Upper lobe of left lung (tissue), 6 donors: Measurements from ENCODE around the gene ABCA8. TPM values are rescaled to one million over a fixed set of nuclear protein-coding genes. Genes with fewer than 3 reads are reported as not detected.

ENCODE experiments used
- ATAC-seq, 2 donors: fragments of 200-7000 bp; cut with Tn5 transposase; one replicate each; pipeline ENCODE4 v1.9.1; 2022; ENCODE audit warnings: mild to moderate bottlenecking in 2 of 2, moderate library complexity in 2 of 2; ENCODE audit not compliant: low FRiP score in 2 of 2
- DNase-seq, 2 donors: peaks; one replicate each; pipeline ENCODE4 v3.0.0-alpha.2; 2019 to 2020
- H3K27ac ChIP-seq, 4 donors: fragments of 200-600 bp; sonication (generic); one replicate each; pipeline ENCODE4 v1.5.1; 2016 to 2019
- H3K27me3 ChIP-seq, 4 donors: fragments of 200-600 bp; sonication (generic); one replicate each; pipeline ENCODE4 v1.5.1; 2017 to 2019
- H3K36me3 ChIP-seq, 4 donors: fragments of 200-600 bp; sonication (generic); one replicate each; pipeline ENCODE4 v1.5.1; 2016 to 2019
- H3K4me1 ChIP-seq, 4 donors: fragments of 200-600 bp; sonication (generic); one replicate each; pipeline ENCODE4 v1.5.1; 2018 to 2019
- H3K4me3 ChIP-seq, 4 donors: fragments of 200-600 bp; sonication (generic); one replicate each; pipeline ENCODE4 v1.5.1; 2017 to 2019; ENCODE audit warnings: mild to moderate bottlenecking in 2 of 4, moderate library complexity in 1 of 4
- H3K9me3 ChIP-seq, 4 donors: fragments of 200-600 bp; sonication (generic); one replicate each; pipeline ENCODE4 v1.5.1; 2018 to 2019
- CTCF ChIP-seq, 6 experiments: fragments of 450-650 bp in 4 of 6; fragments of 200-600 bp in 2 of 6; sonication (generic) in 2 of 6; IDR thresholded peaks; one replicate each; pipeline ENCODE4 v1.5.1; 2016 to 2019; ENCODE audit warnings: antibody characterized with exemption in 6 of 6
- EP300 ChIP-seq, 4 donors: sonication (generic); formaldehyde crosslinking; IDR thresholded peaks; one replicate each; pipeline ENCODE4 v1.5.1; 2017; ENCODE audit warnings: antibody characterized with exemption in 4 of 4, control low read depth in 2 of 4
- POLR2A ChIP-seq, 4 donors: fragments of 450-650 bp; IDR thresholded peaks; one replicate each; pipeline ENCODE4 v1.5.1; 2016 to 2017; ENCODE audit warnings: antibody characterized with exemption in 4 of 4, mild to moderate bottlenecking in 2 of 4
- POLR2AphosphoS5 ChIP-seq, 2 donors: sonication (generic); formaldehyde crosslinking; IDR thresholded peaks; one replicate each; pipeline ENCODE4 v1.5.1; 2017; ENCODE audit warnings: antibody characterized with exemption in 2 of 2
- WGBS, 2 donors: methylation state at CpG; one replicate each; pipeline ENCODE4 v1.1.5; 2017 to 2018; 5-methylcytosine and 5-hydroxymethylcytosine counted together
- total RNA-seq, 6 donors: library from RNA; depleted of rRNA in 4 of 6; stranded (reverse); fragments of >200 nt in 4 of 6; gene quantifications; one replicate each; pipeline versions ENCODE4 v1.1.0 to v1.2.1, GENCODE V29; 2016 to 2021
- donor health status: DM: no; HTN: no; CAD: no; lungs with moderate emphysema.
- donor health status: DM: no; HTN: yes; CAD: no; lungs with severe emphysema.

Gene ABCA8
- total RNA-seq, 6 donors from 2014 or later = 26.2 to 86.9 (median 42.9) TPM

DNA sequence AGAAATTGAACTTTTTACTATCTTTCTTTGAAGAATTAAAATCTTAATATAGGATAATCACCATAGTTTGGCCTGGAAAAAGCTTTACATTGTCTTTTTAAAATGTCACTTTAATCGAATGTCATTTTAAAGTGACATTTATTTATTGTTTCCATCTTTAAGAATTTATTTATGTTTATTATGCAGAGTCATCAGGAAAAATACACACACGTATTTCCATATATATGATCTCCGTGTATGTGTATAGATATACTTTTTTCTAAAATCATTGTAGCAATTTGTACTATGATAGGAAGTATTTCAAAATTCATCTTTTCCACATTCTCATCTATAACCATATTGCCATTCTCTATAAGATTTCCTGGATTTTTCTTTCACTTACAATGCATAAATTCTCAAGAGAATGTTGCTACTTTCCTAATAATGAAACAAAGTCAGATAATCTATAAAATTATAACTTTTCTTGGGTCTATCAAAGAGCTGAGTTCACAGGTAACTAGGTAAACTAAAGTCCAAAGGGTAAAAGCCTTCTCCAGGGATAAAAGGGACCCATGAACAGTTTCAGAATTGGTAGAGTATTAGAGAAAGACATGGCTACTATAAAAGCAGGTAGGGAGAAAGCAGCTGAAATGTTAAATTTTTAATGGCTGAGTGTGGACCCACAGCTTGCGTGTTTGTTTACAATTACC lies 11.9 kb downstream of the ABCA8 start:
- Histone ChIP-seq H3K4me3 (no peak overlapping the region), H3K27ac (no peak overlapping the region), H3K36me3 (no peaks in the 10 kb centered on the region), H3K27me3 (no peaks in the 10 kb centered on the region), H3K9me3 (no peaks in the 10 kb centered on the region), H3K4me1 (no peaks in the 10 kb centered on the region)
- TF ChIP-seq POLR2AphosphoS5 (IDR thresholded peaks at IDR 0.05) (no peak), POLR2A (IDR thresholded peaks at IDR 0.05) (no peak), CTCF (IDR thresholded peaks at IDR 0.05) (no peak), EP300 (IDR thresholded peaks at IDR 0.05) (no peak)
- no peak for DNase-seq
- ATAC-seq = no peak
- 76 to 78% methylated on average over 4 of the region's 4 CpGs for WGBS, 2 donors

- no peak for TF ChIP-seq CTCF (IDR thresholded peaks at IDR 0.05)
- TF ChIP-seq EP300 (IDR thresholded peaks at IDR 0.05) = no peak
- no peak for TF ChIP-seq POLR2AphosphoS5 (IDR thresholded peaks at IDR 0.05)
- no peak for TF ChIP-seq POLR2A (IDR thresholded peaks at IDR 0.05)
- no peak overlapping the region for H3K4me3 ChIP-seq
- no peaks in the 10 kb centered on the region for H3K27me3 ChIP-seq
- no peaks in the 10 kb centered on the region for H3K9me3 ChIP-seq
- DNase-seq (no peak), ATAC-seq (no peak)
- H3K27ac ChIP-seq = no peak overlapping the region
- 66 to 68% methylated on average over 3 of the region's 3 CpGs for WGBS, 2 donors
- no peaks in the 10 kb centered on the region for H3K36me3 ChIP-seq
- no peaks in the 10 kb centered on the region for H3K4me1 ChIP-seq
Measured at GRCh38 chr17:68942389-68942788, 12.8 kb downstream of the ABCA8 start.

GRCh38 chr17:68941761-68942160 lies 13.4 kb downstream of the ABCA8 start:
- WGBS, 2 donors = 81 to 82% methylated on average over 6 of the region's 6 CpGs
- Histone ChIP-seq H3K4me1 (no peaks in the 10 kb centered on the region), H3K27ac (no peak overlapping the region), H3K4me3 (no peak overlapping the region), H3K27me3 (no peaks in the 10 kb centered on the region), H3K9me3 (no peaks in the 10 kb centered on the region), H3K36me3 (no peaks in the 10 kb centered on the region)
- TF ChIP-seq POLR2A (IDR thresholded peaks at IDR 0.05) = no peak
- TF ChIP-seq CTCF (IDR thresholded peaks at IDR 0.05) = no peak
- TF ChIP-seq POLR2AphosphoS5 (IDR thresholded peaks at IDR 0.05) = no peak
- TF ChIP-seq EP300 (IDR thresholded peaks at IDR 0.05) = no peak
- ATAC-seq (no peak), DNase-seq (no peak)

DNA sequence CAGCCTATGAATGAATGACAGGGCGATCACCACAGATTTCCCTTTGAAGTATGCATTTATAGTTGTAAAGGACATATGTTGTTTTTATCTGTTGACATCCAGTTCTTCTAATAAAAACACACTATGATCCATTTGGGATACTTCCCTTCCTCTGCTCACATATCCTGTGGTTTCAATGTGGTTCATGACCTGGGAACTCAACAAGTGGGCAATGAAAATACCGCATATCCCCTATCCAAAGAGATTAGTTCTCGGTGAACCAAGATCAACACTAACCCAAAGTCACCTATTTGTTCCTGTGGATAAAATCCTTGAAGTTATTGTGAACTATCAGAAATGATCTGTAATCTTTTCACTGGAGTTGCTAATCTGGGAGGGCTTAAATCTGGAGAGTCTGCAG lies 16.0 kb downstream of the ABCA8 start:
- DNase-seq (no peak), ATAC-seq (no peak)
- H3K27ac ChIP-seq = no peak overlapping the region
- H3K27me3 ChIP-seq = no peaks in the 10 kb centered on the region
- 59 to 66% methylated on average over 3 of the region's 3 CpGs for WGBS, 2 donors
- no peaks in the 10 kb centered on the region for H3K4me1 ChIP-seq
- no peaks in the 10 kb centered on the region for H3K36me3 ChIP-seq
- no peaks in the 10 kb centered on the region for H3K9me3 ChIP-seq
- no peak overlapping the region for H3K4me3 ChIP-seq
- TF ChIP-seq EP300 (IDR thresholded peaks at IDR 0.05) (no peak), CTCF (IDR thresholded peaks at IDR 0.05) (no peak), POLR2A (IDR thresholded peaks at IDR 0.05) (no peak), POLR2AphosphoS5 (IDR thresholded peaks at IDR 0.05) (no peak)

GRCh38 chr17:68937890-68938514 lies 17.2 kb downstream of the ABCA8 start:
- H3K27me3 ChIP-seq = no peaks in the 10 kb centered on the region
- no peaks in the 10 kb centered on the region for H3K9me3 ChIP-seq
- TF ChIP-seq POLR2A (IDR thresholded peaks at IDR 0.05) (no peak), POLR2AphosphoS5 (IDR thresholded peaks at IDR 0.05) (no peak), CTCF (IDR thresholded peaks at IDR 0.05) (no peak)
- DNase-seq (no peak), ATAC-seq (no peak)
- no peaks in the 10 kb centered on the region for H3K4me1 ChIP-seq
- H3K27ac ChIP-seq = no peak overlapping the region
- no peaks in the 10 kb centered on the region for H3K36me3 ChIP-seq
- WGBS, 2 donors = 80 to 82% methylated on average over 8 of the region's 8 CpGs
- H3K4me3 ChIP-seq = no peak overlapping the region
